GM18868 (cell line): Measurements from ENCODE around the gene KIF26A.

Experiments used
- ATAC-seq: cut with Tn5 transposase; IDR thresholded peaks from one replicate; pipeline ENCODE4 v1.9.1; 2021; ENCODE audit warnings: mild to moderate bottlenecking, moderate library complexity; ENCODE audit not compliant: unreplicated experiment

The KIF26A gene

DNA sequence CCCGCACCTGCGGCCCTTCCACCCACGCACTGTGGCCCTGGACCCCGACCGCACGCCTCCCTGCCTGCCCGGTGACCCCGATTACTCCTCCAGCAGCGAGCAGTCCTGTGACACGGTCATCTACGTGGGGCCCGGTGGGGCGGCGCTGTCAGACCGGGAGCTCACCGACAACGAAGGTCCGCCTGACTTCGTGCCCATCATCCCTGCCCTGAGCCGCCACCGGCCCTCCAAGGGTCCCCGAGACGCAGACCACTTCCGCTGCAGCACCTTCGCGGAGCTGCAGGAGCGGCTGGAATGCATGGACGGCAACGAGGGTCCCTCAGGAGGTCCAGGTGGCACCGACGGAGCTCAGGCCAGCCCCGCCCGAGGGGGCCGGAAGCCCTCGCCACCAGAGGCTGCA lies 36.7 kb downstream of the KIF26A start:
- ATAC-seq = no peak

DNA sequence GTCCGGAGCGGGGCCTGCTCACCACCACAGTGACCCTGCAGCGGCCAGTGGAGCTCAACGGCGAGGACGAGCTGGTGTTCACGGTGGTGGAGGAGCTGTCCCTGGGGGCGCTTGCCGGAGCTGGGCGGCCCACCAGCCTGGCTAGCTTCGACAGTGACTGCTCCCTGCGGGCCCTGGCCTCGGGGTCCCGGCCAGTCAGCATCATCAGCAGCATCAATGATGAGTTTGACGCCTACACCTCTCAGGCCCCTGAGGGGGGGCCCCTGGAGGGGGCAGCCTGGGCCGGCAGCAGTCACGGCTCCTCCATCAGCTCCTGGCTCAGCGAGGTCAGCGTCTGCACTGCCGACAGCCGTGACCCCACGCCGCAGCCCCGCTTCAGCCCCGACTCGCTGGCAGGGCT lies 37.4 kb downstream of the KIF26A start:
- no peak for ATAC-seq

DNA sequence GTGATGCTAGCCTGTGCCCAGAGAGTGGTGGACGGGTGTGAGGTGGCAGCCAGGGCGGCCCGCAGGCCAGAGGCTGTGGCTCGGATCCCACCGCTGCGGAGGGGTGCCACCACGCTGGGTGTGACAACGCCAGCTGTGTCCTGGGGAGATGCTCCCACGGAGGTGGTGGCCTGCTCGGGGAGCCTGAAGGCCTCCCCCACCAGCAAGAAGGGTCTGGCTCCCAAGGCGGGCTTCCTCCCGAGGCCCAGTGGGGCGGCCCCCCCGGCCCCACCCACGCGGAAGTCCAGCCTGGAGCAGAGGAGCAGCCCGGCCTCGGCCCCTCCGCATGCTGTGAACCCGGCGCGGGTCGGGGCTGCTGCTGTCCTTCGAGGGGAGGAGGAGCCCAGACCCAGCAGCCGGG lies 38.2 kb downstream of the KIF26A start:
- no peak for ATAC-seq

DNA sequence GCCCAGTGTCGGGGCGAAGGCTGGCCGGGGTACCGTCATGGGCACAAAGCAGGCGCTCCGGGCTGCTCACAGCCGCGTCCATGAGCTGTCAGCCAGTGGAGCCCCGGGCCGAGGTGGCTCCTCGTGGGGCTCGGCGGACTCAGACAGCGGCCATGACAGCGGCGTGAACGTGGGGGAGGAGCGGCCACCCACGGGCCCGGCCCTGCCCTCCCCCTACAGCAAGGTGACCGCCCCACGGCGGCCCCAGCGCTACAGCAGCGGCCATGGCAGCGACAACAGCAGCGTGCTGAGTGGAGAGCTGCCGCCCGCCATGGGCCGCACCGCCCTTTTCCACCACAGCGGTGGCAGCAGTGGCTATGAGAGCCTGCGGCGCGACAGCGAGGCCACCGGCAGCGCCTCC lies 39.0 kb downstream of the KIF26A start:
- ATAC-seq = no peak

GRCh38 chr14:104178279-104178678 lies 39.9 kb downstream of the KIF26A start:
- no peak for ATAC-seq

GRCh38 chr14:104179126-104179525 lies 40.7 kb downstream of the KIF26A start:
- ATAC-seq = no peak

DNA sequence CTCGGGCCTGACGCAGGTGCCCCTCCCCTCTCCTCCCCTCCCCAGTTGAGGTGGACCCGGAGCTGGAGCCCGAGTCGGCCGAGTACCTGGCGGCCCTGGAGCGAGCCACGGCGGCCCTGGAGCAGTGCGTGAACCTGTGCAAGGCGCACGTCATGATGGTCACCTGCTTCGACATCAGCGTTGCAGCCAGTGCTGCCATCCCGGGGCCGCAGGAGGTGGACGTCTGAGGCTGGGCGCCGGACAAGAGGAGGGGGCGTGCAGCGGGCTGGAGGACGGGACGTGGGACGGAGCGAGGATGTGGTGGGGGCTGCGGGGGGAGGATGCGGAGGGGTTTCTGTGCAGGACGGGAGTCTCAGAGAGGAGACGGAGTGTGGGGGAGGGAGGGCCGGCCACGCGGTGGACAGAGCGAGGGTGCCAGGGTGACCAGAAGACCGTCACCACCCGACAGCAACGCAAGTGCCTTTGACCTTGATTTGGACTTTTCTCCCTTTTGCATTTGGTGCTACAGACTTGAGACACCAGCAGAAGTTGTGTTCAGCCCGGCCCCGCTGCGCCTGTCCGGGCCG lies 41.3 kb downstream of the KIF26A start:
- ATAC-seq = no peak

DNA sequence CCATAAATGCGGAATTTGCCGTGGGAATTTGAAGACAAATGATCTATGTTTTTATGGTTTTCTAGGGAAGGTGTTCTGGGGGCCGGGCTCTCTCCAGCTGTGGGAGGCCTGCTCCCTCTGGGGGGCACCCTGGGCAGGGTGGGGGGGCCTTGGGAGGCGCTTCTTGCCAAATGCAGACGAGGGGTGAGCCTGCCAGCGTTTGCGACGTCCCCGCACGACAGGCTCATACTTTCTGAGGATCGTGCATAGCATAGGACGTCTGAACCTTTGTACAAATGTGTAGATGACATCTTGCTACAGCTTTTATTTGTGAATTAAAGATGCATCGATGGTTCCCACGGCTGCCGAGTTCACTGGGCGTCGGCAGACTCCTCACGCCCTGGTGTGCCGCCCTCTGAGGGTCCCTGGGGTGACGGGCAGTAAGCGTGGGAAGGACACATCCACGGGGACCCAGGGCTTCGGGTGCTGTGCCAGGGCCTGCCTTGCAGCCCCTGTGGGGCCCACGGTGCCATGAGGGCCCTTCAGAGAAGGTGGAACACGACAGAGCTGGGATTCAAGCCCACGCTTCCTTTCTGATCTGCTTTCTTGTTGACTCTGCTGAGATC lies 42.3 kb downstream of the KIF26A start:
- ATAC-seq = no peak

DNA sequence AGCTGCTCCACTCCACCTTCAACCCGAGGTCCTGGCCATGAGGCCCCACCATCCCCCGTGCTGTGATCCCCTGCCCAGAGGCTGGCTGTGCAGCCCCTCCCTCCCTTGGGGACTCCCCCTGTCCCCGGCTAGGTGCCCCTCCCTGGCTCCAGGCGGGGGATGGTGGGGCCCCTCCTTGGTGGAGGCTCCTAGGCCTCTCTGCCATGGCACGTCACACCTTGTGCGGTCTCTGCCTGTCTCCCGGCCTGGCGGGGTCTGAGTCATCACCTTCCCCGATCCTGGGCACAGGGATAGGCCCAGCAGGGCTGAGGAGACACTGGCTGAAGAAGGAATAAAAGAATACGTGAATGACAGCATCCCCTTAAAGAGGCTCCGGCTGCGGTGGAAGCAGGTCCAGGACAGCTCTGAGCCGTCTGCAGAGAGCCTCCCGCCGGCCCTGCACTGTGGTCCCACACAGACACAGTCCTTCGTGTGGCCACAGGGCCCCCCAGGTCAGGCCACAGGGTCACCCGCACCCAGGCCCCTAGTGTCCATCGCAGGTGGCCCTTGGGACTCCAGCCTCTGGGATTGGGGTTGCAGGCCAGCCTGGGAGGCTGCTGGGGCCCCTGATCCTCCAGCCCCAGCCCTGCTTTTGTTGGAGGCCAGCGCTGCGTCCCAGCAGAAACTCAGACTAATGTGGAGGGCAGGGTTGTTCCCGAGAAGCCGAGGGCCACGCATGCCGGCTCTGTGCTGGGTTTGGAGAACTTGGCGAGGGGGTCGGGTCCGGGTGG lies 43.6 kb downstream of the KIF26A start:
- ATAC-seq = no peak

- ATAC-seq = no peak
Measured at GRCh38 chr14:104182857-104183425, 44.6 kb downstream of the KIF26A start.

GRCh38 chr14:104183796-104184195 lies 45.4 kb downstream of the KIF26A start:
- no peak for ATAC-seq

- ATAC-seq = no peak
Measured at GRCh38 chr14:104184506-104184905, 46.1 kb downstream of the KIF26A start.

- ATAC-seq = no peak
Measured at GRCh38 chr14:104184911-104185499, 46.6 kb downstream of the KIF26A start.

GRCh38 chr14:104185916-104186495 lies 47.6 kb downstream of the KIF26A start:
- ATAC-seq = no peak

GRCh38 chr14:104186575-104186974 lies 48.2 kb downstream of the KIF26A start:
- ATAC-seq = no peak

- ATAC-seq = no peak
Measured at GRCh38 chr14:104187121-104187889, 48.9 kb downstream of the KIF26A start.

DNA sequence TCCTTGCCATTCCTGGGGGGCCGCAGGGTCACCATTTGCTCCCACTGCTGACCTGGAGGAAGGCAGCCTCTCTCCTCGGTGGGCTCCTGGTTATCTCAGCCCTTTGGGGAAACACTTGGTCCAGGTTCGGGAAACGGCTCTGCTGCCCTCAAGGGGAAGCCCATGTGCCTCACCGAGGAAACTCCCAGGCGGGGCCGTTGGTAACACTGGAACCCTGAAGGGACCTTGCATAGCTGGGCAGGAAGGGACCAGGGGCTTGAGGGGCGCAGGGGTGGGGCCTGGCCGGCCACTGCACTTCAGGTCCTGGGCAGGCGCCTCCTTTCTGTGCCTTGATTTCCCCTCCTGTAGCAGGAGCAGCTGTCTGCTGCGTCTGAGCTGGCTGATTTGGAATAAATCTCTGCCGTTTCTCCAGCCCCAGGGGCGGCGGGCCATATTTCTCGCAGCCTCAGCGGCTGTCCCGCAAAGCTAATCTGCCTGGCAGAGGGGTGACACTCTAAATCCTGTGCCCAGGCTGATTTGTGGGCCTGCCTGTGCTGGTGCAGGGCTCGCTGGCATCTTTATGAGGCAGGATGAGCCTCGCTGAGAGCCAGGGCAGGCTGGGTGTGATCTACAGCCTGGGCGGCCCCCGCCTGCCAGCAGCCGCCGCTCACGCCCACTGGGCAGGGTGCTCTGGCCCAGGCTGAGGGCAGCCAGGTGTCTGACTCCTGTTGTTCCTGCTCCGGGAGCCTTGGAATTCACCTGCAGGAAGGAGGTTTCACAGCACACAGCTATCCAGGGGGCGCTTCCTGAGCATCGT lies 49.7 kb downstream of the KIF26A start:
- no peak for ATAC-seq

DNA sequence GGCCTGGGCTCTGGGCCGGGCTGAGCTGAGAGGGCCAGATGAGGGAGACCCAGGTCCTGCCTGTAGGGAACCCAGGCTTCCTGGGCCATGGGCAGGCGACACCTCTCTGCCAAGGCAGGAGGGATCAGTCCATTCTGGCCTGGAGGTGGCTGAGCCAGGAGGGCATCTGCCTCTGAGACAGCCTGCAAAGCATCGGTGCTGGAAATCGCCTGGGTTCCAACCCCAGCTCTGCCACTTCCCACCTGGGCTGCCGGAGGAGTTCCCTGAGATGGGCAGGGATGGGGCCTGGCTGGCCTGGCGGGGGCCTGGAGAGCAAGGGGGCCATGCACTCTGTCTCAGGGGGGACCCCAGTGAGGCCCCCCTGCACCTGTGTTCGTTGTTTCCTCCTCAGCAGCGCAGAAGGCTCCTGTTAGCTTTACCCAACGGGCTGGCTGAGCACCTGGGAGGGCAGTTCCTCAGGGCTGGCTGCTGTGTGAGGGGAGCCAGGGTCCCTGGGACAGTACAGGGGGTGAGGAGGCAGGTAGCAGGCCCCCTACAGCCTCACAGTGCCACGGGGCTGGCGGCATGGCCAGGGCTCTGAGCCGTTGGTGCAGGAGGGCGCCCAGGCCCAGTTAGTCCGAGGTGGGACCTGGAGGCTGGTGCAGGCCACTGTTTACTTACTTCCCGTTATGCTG lies 50.5 kb downstream of the KIF26A start:
- ATAC-seq = no peak

GRCh38 chr14:104189629-104190335 lies 51.4 kb downstream of the KIF26A start:
- no peak for ATAC-seq
